ENCODE data around the gene MUC12.
A peak's percentile ranks its signal among the peaks of the same experiment; 100 is the strongest.
"Not testable (repeated sequence)": the region's sequence is repeated elsewhere in the genome, so short reads cannot be mapped to it uniquely, and the experiment has no call there.

Gene MUC12

GRCh38 chr7:100984241-100984918 is 15.0 kb downstream of the MUC12 start:
- intact Hi-C loops (cut with DNase I); DNase-seq: not testable (repeated sequence)

- DNase-seq; intact Hi-C loops (cut with DNase I): not testable (repeated sequence)
Measured at GRCh38 chr7:100985033-100985797, 15.8 kb downstream of the MUC12 start.

GRCh38 chr7:100991631-100992030 is 22.3 kb downstream of the MUC12 start:
- intact Hi-C loops (cut with DNase I) = no loop called here
- no peak for DNase-seq

GRCh38 chr7:100992280-100992679 is 22.9 kb downstream of the MUC12 start:
- intact Hi-C loops (cut with DNase I) = not testable (repeated sequence)

GRCh38 chr7:100994671-100995070 is 25.3 kb downstream of the MUC12 start:
- DNase-seq; intact Hi-C loops (cut with DNase I): not testable (repeated sequence)

More at GRCh38 chr7:100992280-100992679, 22.9 kb downstream of the MUC12 start:
- DNase-seq = not testable (repeated sequence)

GRCh38 chr7:100998530-100998929 is 29.2 kb downstream of the MUC12 start:
- DNase-seq; intact Hi-C loops (cut with DNase I): not testable (repeated sequence)

- DNase-seq; intact Hi-C loops (cut with DNase I): not testable (repeated sequence)
Measured at GRCh38 chr7:100999334-100999733, 30.0 kb downstream of the MUC12 start.

- DNase-seq = peak in 4 of 42 donors; percentile 12 to 38 (median 28)
- intact Hi-C loops (cut with DNase I) = not testable (repeated sequence)
Measured at GRCh38 chr7:101000025-101000424, 30.7 kb downstream of the MUC12 start.

- DNase-seq; intact Hi-C loops (cut with DNase I): not testable (repeated sequence)
Measured at GRCh38 chr7:101002333-101002732, 33.0 kb downstream of the MUC12 start.

- intact Hi-C loops (cut with DNase I); DNase-seq: not testable (repeated sequence)
Measured at GRCh38 chr7:101007361-101007760, 38.0 kb downstream of the MUC12 start.

- intact Hi-C loops (cut with DNase I) = no loop called here
- DNase-seq = no peak
Measured at GRCh38 chr7:101009629-101010028, 40.3 kb downstream of the MUC12 start.

- intact Hi-C loops (cut with DNase I) = no loop called here
Measured at GRCh38 chr7:101012931-101013330, 43.6 kb downstream of the MUC12 start.

GRCh38 chr7:101015626-101016025 is 46.3 kb downstream of the MUC12 start:
- DNase-seq = no peak
- intact Hi-C loops (cut with DNase I) = no loop called here

More at GRCh38 chr7:101012931-101013330, 43.6 kb downstream of the MUC12 start:
- DNase-seq = no peak

- DNase-seq = peak in 20 of 42 donors; percentile 3 to 57 (median 12)
- intact Hi-C loops (cut with DNase I) = no loop called here
Measured at GRCh38 chr7:101017064-101017777, 47.9 kb downstream of the MUC12 start.

- intact Hi-C loops (cut with DNase I) = no loop called here
- no peak for DNase-seq
Measured at GRCh38 chr7:101018271-101019167, 49.2 kb downstream of the MUC12 start.

GRCh38 chr7:101020444-101020843 is 51.1 kb downstream of the MUC12 start:
- intact Hi-C loops (cut with DNase I) = no loop called here
- DNase-seq = no peak

- intact Hi-C loops (cut with DNase I) = no loop called here
- no peak for DNase-seq
Measured at GRCh38 chr7:101021703-101022102, 52.3 kb downstream of the MUC12 start.

- intact Hi-C loops (cut with DNase I) = no loop called here
- DNase-seq = no peak
Measured at GRCh38 chr7:101023839-101024238, 54.5 kb downstream of the MUC12 start.

- intact Hi-C loops (cut with DNase I) = no loop called here
- DNase-seq = no peak
Measured at GRCh38 chr7:101031082-101031481, 61.7 kb downstream of the MUC12 start.
